H1 (cell line): ENCODE data around the gene PEX19. TPM values are rescaled to one million over a fixed set of nuclear protein-coding genes. Genes with fewer than 3 reads are reported as not detected.

ENCODE experiments used
- CTCF ChIA-PET: fragments of 300-600 bp; sonication (Branson Sonifier 250); formaldehyde crosslinking; loops from one replicate; lab custom pipeline; 2021; ENCODE audit not compliant: partially characterized antibody; lab: Charles Lee
- POLR2A ChIA-PET: fragments of 300-600 bp; sonication (Branson Sonifier 250); formaldehyde crosslinking; loops from one replicate; lab custom pipeline; 2021; ENCODE audit warnings: inconsistent platforms; ENCODE audit not compliant: partially characterized antibody; lab: Charles Lee
- DNase-seq, 2 experiments: peaks; one replicate each; pipeline versions ENCODE4 v3.0.0 to v3.0.0-alpha.2; 2010 to 2022; ENCODE audit warnings: low spot score in 2 of 2, low read depth in 1 of 2, mixed read lengths in 1 of 2
- FAIRE-seq: peaks from 2 replicates; lab custom pipeline; 2011; peaks lifted over from hg19 to GRCh38; lab: Jason Lieb, UNC
- H2AFZ ChIP-seq: 2 replicates; pipeline ENCODE4 v1.8.1; 2012; ENCODE audit warnings: low read length, inconsistent platforms
- H2AK5ac ChIP-seq: 2 replicates; pipeline ENCODE4 v1.6.1; 2013; ENCODE audit warnings: low read depth, low read length
- H2BK120ac ChIP-seq: replicated peaks from 2 replicates; pipeline ENCODE3; 2013; ENCODE audit warnings: low read depth, low read length, inconsistent platforms
- H2BK12ac ChIP-seq: 2 replicates; pipeline ENCODE4 v1.6.1; 2013; ENCODE audit warnings: low read depth, low read length
- H2BK15ac ChIP-seq: 2 replicates; pipeline ENCODE4 v1.6.1; 2013; ENCODE audit warnings: low read length
- H2BK20ac ChIP-seq: 2 replicates; pipeline ENCODE4 v1.6.1; 2013; ENCODE audit warnings: low read length
- H2BK5ac ChIP-seq: 2 replicates; pipeline ENCODE4 v1.6.1; 2013; ENCODE audit warnings: low read depth, low read length
- H3K14ac ChIP-seq: 2 replicates; pipeline ENCODE4 v1.6.1; 2013; ENCODE audit warnings: inconsistent platforms; ENCODE audit not compliant: insufficient read length
- H3K18ac ChIP-seq: 2 replicates; pipeline ENCODE4 v1.6.1; 2013; ENCODE audit warnings: low read length; ENCODE audit errors: extremely low read depth
- H3K23ac ChIP-seq: 2 replicates; pipeline ENCODE4 v1.6.1; 2013; ENCODE audit warnings: inconsistent platforms; ENCODE audit not compliant: insufficient read length
- H3K23me2 ChIP-seq: 2 replicates; pipeline ENCODE4 v1.6.1; 2013; ENCODE audit warnings: low read depth, low read length
- H3K27ac ChIP-seq: 2 replicates; pipeline ENCODE4 v1.6.1; 2011; ENCODE audit warnings: low read depth, low read length, inconsistent platforms
- H3K27me3 ChIP-seq, 4 experiments: replicated peaks in 1 of 4; 1 replicate in 1 of 4; 2 replicates in 3 of 4; pipeline versions ENCODE4 v1.6.1 to v1.8.1; 2011 to 2013; ENCODE audit warnings: low read length in 3 of 4, mild to moderate bottlenecking in 3 of 4, inconsistent platforms in 2 of 4, mixed read lengths in 2 of 4, moderate library complexity in 1 of 4; ENCODE audit not compliant: control insufficient read depth in 3 of 4, insufficient read depth in 3 of 4; ENCODE audit errors: extremely low read depth in 1 of 4
- H3K36me3 ChIP-seq, 4 experiments: 2 replicates each; pipeline versions ENCODE4 v1.6.1 to v1.8.1; 2011 to 2013; ENCODE audit warnings: mild to moderate bottlenecking in 4 of 4, low read length in 3 of 4, moderate library complexity in 2 of 4, control low read depth in 1 of 4, inconsistent platforms in 1 of 4; ENCODE audit not compliant: insufficient read depth in 4 of 4, control insufficient read depth in 2 of 4
- H3K4ac ChIP-seq: replicated peaks from 2 replicates; pipeline ENCODE3; 2013; ENCODE audit warnings: low read length, low read depth, mixed read lengths, inconsistent platforms; ENCODE audit not compliant: insufficient read length
- H3K4me1 ChIP-seq, 4 experiments: replicated peaks in 1 of 4; 1 replicate in 1 of 4; 2 replicates in 3 of 4; pipeline versions ENCODE4 v1.6.1 to v1.8.1; 2011 to 2013; ENCODE audit warnings: low read length in 3 of 4, inconsistent platforms in 2 of 4, mixed read lengths in 1 of 4; ENCODE audit not compliant: insufficient read depth in 4 of 4, control insufficient read depth in 3 of 4
- H3K4me2 ChIP-seq, 2 experiments: 2 replicates each; pipeline versions ENCODE4 v1.6.1 to v1.8.1; 2011 to 2013; ENCODE audit warnings: low read depth in 2 of 2, low read length in 2 of 2, control low read depth in 1 of 2, inconsistent platforms in 1 of 2, mild to moderate bottlenecking in 1 of 2; ENCODE audit not compliant: insufficient read depth in 1 of 2
- H3K4me3 ChIP-seq, 4 experiments: fragments of 200-600, 300-600 bp in 1 of 4; sonication (generic), shearing (Covaris generic), sonication (Bioruptor Twin) in 1 of 4; 2 replicates each; pipeline versions ENCODE4 v1.5.1 to v1.8.1; 2011 to 2016; ENCODE audit warnings: low read length in 4 of 4, low read depth in 3 of 4, control low read depth in 2 of 4, inconsistent platforms in 2 of 4, mild to moderate bottlenecking in 2 of 4, mixed read lengths in 1 of 4, moderate library complexity in 1 of 4; ENCODE audit not compliant: insufficient read depth in 2 of 4; ENCODE audit errors: extremely low read depth in 1 of 4
- H3K56ac ChIP-seq: replicated peaks from 2 replicates; pipeline ENCODE3; 2013; ENCODE audit warnings: low read depth, mild to moderate bottlenecking, mixed read lengths, low read length, inconsistent platforms; ENCODE audit not compliant: insufficient read length
- H3K79me1 ChIP-seq: 2 replicates; pipeline ENCODE4 v1.6.1; 2013; ENCODE audit warnings: low read depth, low read length, control low read depth
- H3K79me2 ChIP-seq, 2 experiments: 2 replicates each; pipeline versions ENCODE4 v1.6.1 to v1.8.1; 2012 to 2013; ENCODE audit warnings: low read length in 2 of 2, mild to moderate bottlenecking in 2 of 2, inconsistent platforms in 1 of 2; ENCODE audit not compliant: insufficient read depth in 2 of 2, control insufficient read depth in 1 of 2
- H3K9ac ChIP-seq, 4 experiments: replicated peaks in 1 of 4; 1 replicate in 1 of 4; 2 replicates in 3 of 4; pipeline versions ENCODE4 v1.6.1 to v1.8.1; 2011 to 2013; ENCODE audit warnings: low read depth in 3 of 4, low read length in 3 of 4, control low read depth in 2 of 4, mild to moderate bottlenecking in 2 of 4, moderate library complexity in 2 of 4, inconsistent platforms in 1 of 4; ENCODE audit errors: extremely low read depth in 1 of 4
- H3K9me3 ChIP-seq, 2 experiments: 2 replicates each; pipeline versions ENCODE4 v1.6.1 to v1.8.1; 2012 to 2013; ENCODE audit warnings: mild to moderate bottlenecking in 2 of 2, moderate library complexity in 2 of 2, control low read depth in 1 of 2, inconsistent platforms in 1 of 2, low read depth in 1 of 2, low read length in 1 of 2, mixed read lengths in 1 of 2; ENCODE audit not compliant: insufficient read depth in 2 of 2
- H4K20me1 ChIP-seq, 2 experiments: replicated peaks in 1 of 2; 2 replicates each; pipeline versions ENCODE3 to v1.8.1; 2011 to 2013; ENCODE audit warnings: inconsistent platforms in 2 of 2, low read length in 2 of 2, mild to moderate bottlenecking in 1 of 2; ENCODE audit not compliant: insufficient read depth in 2 of 2, control insufficient read depth in 1 of 2
- H4K5ac ChIP-seq: 2 replicates; pipeline ENCODE4 v1.6.1; 2013; ENCODE audit warnings: low read length, low read depth, mixed read lengths, inconsistent platforms; ENCODE audit not compliant: insufficient read length
- H4K8ac ChIP-seq: 2 replicates; pipeline ENCODE4 v1.8.0; 2013; ENCODE audit warnings: mild to moderate bottlenecking, moderate library complexity, low read length, inconsistent platforms; ENCODE audit not compliant: insufficient read depth; ENCODE audit errors: extremely low read depth
- H4K91ac ChIP-seq: replicated peaks from 2 replicates; pipeline ENCODE3; 2013; ENCODE audit warnings: low read length, mixed read lengths, inconsistent platforms; ENCODE audit not compliant: insufficient read length
- BCL11A ChIP-seq, 2 experiments: IDR thresholded peaks; one replicate each; pipeline ENCODE4 v1.6.1; 2011; ENCODE audit warnings: low read depth in 2 of 2, low read length in 2 of 2, mild to moderate bottlenecking in 2 of 2
- FOSL1 ChIP-seq: IDR thresholded peaks from 2 replicates; pipeline ENCODE4 v1.6.1; 2011; ENCODE audit warnings: mild to moderate bottlenecking, low read depth, low read length, moderate library complexity; ENCODE audit not compliant: insufficient read depth
- TAF1 ChIP-seq: IDR thresholded peaks from 2 replicates; pipeline ENCODE4 v1.6.1; 2011; ENCODE audit warnings: mild to moderate bottlenecking, low read depth, low read length
- TBP ChIP-seq: IDR thresholded peaks from 2 replicates; pipeline ENCODE4 v1.6.1; 2011; ENCODE audit warnings: low read depth, low read length, improper control_type of control experiment
- ZNF274 ChIP-seq: IDR thresholded peaks from 2 replicates; pipeline ENCODE4 v1.7.0; 2012; ENCODE audit warnings: low read length, borderline replicate concordance; ENCODE audit errors: extremely low read depth
- WGBS, 2 experiments: shearing (Covaris generic) in 1 of 2; methylation state at CpG; one replicate each; pipeline versions ENCODE4 v1.1.6 to v1.1.7; 2013 to 2015; ENCODE audit warnings: low lambda C conversion rate in 2 of 2, mixed read lengths in 2 of 2, inconsistent platforms in 1 of 2, low coverage in 1 of 2, missing lambda C conversion rate in 1 of 2; ENCODE audit not compliant: insufficient replicate concordance in 2 of 2, insufficient coverage in 1 of 2, insufficient read length in 1 of 2; ENCODE audit errors: extremely low coverage in 1 of 2, missing lambda C conversion rate in 1 of 2; 5-methylcytosine and 5-hydroxymethylcytosine counted together
- polyA plus RNA-seq, 7 experiments: library from polyadenylated mRNA; depleted of rRNA in 3 of 7; stranded (reverse) in 5 of 7; unstranded in 2 of 7; fragments of >200 nt in 5 of 7; fragments of 200-250 nt in 2 of 7; gene quantifications; 1 replicate in 5 of 7; 2 replicates in 1 of 7; 4 replicates in 1 of 7; pipeline versions ENCODE4 v1.2.1 to v1.2.3, GENCODE V29; 2011 to 2013; ENCODE audit warnings: missing spikeins in 2 of 7, mixed read lengths in 2 of 7
- total RNA-seq: library from RNA; stranded (reverse); fragmentation: NEBNext Ultra II Directional; extraction: Animal tissue kit (Norgen Biotek cat#: 25700); gene quantifications from 2 replicates; pipeline ENCODE4 v1.2.1, GENCODE V29; 2021

Gene PEX19
- total and polyA plus RNA-seq, 2 of the 8 experiments (the other 6 are each of a cell fraction or from before 2014, with no cell fraction given) = 50.4 to 80.2 TPM

- no peaks in the 10 kb centered on the region for H3K79me2 ChIP-seq
- H3K9me3 ChIP-seq = no peaks in the 10 kb centered on the region
- 90% methylated on average over 5 of the region's 5 CpGs; no CpG with 5 or more reads in 1 of the 2 experiments for WGBS, 2 experiments
- H3K14ac ChIP-seq = no peak overlapping the region
- H2BK12ac ChIP-seq = no peak overlapping the region
- H3K4me1 ChIP-seq = no peaks in the 10 kb centered on the region
- ChIA-PET CTCF (interaction anchor here (0.7 kb wide), 1 partner anchor 10 kb away, joined by 3 read pairs; no protein-coding TSS in a partner anchor), POLR2A (no interaction called here)
- no peaks in the 10 kb centered on the region for H3K27me3 ChIP-seq
- no peaks in the 10 kb centered on the region for H3K79me1 ChIP-seq
- H4K5ac ChIP-seq = no peak overlapping the region
- no peak overlapping the region for H2BK15ac ChIP-seq
- H2AFZ ChIP-seq = no peak overlapping the region
- H3K9ac ChIP-seq = no peak overlapping the region
- H3K4ac ChIP-seq = no peak overlapping the region
- peaks cover 2 to 3% of the 10 kb centered on the region in 2 experiments for H4K20me1 ChIP-seq
- H3K36me3 ChIP-seq = peaks cover 11 to 63% (median 48%) of the 10 kb centered on the region in 4 experiments
- FAIRE-seq (no peak), DNase-seq (no peak)
- H3K56ac ChIP-seq = no peak overlapping the region
- no peak overlapping the region for H4K8ac ChIP-seq
- H3K4me2 ChIP-seq = no peak overlapping the region
- no peak overlapping the region for H3K18ac ChIP-seq
- TF ChIP-seq ZNF274 (no peak), BCL11A (IDR thresholded peaks at IDR 0.05; ENCODE audit: low read depth in 2 of 2, low read length in 2 of 2) (no peak), TAF1 (no peak), FOSL1 (no peak), TBP (no peak)
- H2BK20ac ChIP-seq = no peak overlapping the region
- H3K27ac ChIP-seq = no peak overlapping the region
- H2AK5ac ChIP-seq = no peak overlapping the region
- H2BK120ac ChIP-seq = no peak overlapping the region
- no peak overlapping the region for H3K4me3 ChIP-seq
- H2BK5ac ChIP-seq = no peak overlapping the region
- no peaks in the 10 kb centered on the region for H3K23me2 ChIP-seq
- H4K91ac ChIP-seq = no peak overlapping the region
- H3K23ac ChIP-seq = no peak overlapping the region
These were observed 48.1 kb downstream of the PEX19 start for GRCh38 chr1:160236806-160237205.
